ENCODE data around the gene HSD17B4. TPM values are rescaled to one million over a fixed set of nuclear protein-coding genes. Genes with fewer than 3 reads are reported as not detected.

Gene HSD17B4
- total and polyA plus RNA-seq, 9 of the 15 experiments (the other 6 are each of a cell fraction or from before 2014, with no cell fraction given) = 50.6 to 187 (median 94.6) TPM

DNA sequence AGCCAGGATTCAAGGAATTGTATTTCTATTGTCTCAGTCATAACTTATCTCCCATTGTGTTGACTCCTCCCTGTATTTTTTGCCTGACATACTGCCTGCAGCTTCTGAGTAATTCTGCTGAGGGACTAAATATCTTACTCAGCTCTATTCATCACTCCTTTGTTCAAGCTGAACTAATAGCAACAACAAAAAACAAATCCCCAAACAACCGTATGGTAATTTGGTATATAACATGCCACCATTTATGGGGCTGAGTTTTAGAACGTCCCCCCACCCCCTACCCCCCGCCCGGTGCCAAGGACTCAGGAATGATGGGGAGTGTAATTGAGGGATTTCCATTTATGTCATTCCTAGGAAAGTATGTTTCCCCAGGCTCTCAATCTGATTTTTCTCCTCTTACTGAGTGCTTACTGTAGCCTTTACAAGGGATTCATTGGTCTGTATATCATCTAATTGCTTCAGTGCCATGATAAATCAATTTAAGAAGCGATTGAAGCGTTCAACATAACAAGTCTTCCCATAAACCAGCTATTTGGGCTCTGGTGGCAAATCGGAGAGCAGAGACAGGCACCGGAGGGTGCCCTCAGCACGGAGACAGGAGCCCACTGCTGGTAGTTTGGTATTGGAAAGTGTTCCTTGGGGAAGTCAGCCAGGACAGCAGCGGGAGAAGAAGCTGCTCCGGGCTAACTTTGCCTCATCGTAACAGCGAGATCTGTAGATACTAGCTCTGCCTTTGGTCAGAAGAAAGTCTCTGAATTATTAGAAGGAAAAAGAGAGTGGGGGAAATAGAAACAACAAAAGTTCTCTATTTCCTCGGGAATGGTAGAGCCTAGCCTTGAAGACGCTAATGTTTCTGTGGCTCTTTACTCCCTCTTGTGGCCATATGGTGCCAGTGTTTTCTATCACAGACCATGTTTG is 40.7 kb upstream of the HSD17B4 start (continued):
- TF ChIP-seq, protein P1, sequence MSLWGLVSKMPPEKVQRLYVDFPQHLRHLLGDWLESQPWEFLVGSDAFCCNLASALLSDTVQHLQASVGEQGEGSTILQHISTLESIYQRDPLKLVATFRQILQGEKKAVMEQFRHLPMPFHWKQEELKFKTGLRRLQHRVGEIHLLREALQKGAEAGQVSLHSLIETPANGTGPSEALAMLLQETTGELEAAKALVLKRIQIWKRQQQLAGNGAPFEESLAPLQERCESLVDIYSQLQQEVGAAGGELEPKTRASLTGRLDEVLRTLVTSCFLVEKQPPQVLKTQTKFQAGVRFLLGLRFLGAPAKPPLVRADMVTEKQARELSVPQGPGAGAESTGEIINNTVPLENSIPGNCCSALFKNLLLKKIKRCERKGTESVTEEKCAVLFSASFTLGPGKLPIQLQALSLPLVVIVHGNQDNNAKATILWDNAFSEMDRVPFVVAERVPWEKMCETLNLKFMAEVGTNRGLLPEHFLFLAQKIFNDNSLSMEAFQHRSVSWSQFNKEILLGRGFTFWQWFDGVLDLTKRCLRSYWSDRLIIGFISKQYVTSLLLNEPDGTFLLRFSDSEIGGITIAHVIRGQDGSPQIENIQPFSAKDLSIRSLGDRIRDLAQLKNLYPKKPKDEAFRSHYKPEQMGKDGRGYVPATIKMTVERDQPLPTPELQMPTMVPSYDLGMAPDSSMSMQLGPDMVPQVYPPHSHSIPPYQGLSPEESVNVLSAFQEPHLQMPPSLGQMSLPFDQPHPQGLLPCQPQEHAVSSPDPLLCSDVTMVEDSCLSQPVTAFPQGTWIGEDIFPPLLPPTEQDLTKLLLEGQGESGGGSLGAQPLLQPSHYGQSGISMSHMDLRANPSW (CRISPR knock-in tag; IDR thresholded peaks at IDR 0.05) = no peak
- TF ChIP-seq ZNF239 (CRISPR knock-in tag; IDR thresholded peaks at IDR 0.05) (no peak), DMBX1 (CRISPR knock-in tag; IDR thresholded peaks at IDR 0.05; ENCODE audit: borderline replicate concordance) (no peak), NR4A1 (CRISPR knock-in tag; IDR thresholded peaks at IDR 0.05) (no peak), NR4A1 (tag; IDR thresholded peaks at IDR 0.05) (no peak), ZFX (CRISPR knock-in tag; IDR thresholded peaks at IDR 0.05) (no peak), ZNF146 (CRISPR knock-in tag; IDR thresholded peaks at IDR 0.05; ENCODE audit: unreplicated experiment) (no peak), ZNF134 (CRISPR knock-in tag; conservative IDR thresholded peaks at IDR 0.05) (no peak), ZNF668 (CRISPR knock-in tag; IDR thresholded peaks at IDR 0.05) (no peak), KHSRP (IDR thresholded peaks at IDR 0.05) (no peak), ZNF263 (CRISPR knock-in tag; IDR thresholded peaks at IDR 0.05; ENCODE audit: borderline replicate concordance) (no peak), GABPA (tag; conservative IDR thresholded peaks at IDR 0.05; ENCODE audit: low read depth) (no peak), NRF1 (conservative IDR thresholded peaks at IDR 0.05 in 1 of 2, IDR thresholded peaks at IDR 0.05 in 1 of 2) (no peak; a peak in 1 of 4 replicates), NEUROD1 (IDR thresholded peaks at IDR 0.05; ENCODE audit: borderline replicate concordance, low read depth, low read length, partially characterized antibody) (no peak), PRPF4 (IDR thresholded peaks at IDR 0.05; ENCODE audit: insufficient read depth, low read depth, low read length, poor library complexity, severe bottlenecking) (no peak), KAT7 (CRISPR knock-in tag; IDR thresholded peaks at IDR 0.05; ENCODE audit: borderline replicate concordance) (no peak; the same call in 1 of the 2 replicates)
- TF ChIP-seq, protein P2, sequence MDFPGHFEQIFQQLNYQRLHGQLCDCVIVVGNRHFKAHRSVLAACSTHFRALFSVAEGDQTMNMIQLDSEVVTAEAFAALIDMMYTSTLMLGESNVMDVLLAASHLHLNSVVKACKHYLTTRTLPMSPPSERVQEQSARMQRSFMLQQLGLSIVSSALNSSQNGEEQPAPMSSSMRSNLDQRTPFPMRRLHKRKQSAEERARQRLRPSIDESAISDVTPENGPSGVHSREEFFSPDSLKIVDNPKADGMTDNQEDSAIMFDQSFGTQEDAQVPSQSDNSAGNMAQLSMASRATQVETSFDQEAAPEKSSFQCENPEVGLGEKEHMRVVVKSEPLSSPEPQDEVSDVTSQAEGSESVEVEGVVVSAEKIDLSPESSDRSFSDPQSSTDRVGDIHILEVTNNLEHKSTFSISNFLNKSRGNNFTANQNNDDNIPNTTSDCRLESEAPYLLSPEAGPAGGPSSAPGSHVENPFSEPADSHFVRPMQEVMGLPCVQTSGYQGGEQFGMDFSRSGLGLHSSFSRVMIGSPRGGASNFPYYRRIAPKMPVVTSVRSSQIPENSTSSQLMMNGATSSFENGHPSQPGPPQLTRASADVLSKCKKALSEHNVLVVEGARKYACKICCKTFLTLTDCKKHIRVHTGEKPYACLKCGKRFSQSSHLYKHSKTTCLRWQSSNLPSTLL (IDR thresholded peaks at IDR 0.05) = no peak
- TF ChIP-seq, protein P3, sequence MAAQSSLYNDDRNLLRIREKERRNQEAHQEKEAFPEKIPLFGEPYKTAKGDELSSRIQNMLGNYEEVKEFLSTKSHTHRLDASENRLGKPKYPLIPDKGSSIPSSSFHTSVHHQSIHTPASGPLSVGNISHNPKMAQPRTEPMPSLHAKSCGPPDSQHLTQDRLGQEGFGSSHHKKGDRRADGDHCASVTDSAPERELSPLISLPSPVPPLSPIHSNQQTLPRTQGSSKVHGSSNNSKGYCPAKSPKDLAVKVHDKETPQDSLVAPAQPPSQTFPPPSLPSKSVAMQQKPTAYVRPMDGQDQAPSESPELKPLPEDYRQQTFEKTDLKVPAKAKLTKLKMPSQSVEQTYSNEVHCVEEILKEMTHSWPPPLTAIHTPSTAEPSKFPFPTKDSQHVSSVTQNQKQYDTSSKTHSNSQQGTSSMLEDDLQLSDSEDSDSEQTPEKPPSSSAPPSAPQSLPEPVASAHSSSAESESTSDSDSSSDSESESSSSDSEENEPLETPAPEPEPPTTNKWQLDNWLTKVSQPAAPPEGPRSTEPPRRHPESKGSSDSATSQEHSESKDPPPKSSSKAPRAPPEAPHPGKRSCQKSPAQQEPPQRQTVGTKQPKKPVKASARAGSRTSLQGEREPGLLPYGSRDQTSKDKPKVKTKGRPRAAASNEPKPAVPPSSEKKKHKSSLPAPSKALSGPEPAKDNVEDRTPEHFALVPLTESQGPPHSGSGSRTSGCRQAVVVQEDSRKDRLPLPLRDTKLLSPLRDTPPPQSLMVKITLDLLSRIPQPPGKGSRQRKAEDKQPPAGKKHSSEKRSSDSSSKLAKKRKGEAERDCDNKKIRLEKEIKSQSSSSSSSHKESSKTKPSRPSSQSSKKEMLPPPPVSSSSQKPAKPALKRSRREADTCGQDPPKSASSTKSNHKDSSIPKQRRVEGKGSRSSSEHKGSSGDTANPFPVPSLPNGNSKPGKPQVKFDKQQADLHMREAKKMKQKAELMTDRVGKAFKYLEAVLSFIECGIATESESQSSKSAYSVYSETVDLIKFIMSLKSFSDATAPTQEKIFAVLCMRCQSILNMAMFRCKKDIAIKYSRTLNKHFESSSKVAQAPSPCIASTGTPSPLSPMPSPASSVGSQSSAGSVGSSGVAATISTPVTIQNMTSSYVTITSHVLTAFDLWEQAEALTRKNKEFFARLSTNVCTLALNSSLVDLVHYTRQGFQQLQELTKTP (IDR thresholded peaks at IDR 0.05; ENCODE audit: low read depth in 1 of 2, partially characterized antibody in 2 of 2) = peak in 1 of 2 experiments; percentile 66
